ENCODE data around the gene ANKHD1.

GRCh38 chr5:140418862-140419520, 17.4 kb downstream of the ANKHD1 start:
- TF ChIP-seq, protein P1, sequence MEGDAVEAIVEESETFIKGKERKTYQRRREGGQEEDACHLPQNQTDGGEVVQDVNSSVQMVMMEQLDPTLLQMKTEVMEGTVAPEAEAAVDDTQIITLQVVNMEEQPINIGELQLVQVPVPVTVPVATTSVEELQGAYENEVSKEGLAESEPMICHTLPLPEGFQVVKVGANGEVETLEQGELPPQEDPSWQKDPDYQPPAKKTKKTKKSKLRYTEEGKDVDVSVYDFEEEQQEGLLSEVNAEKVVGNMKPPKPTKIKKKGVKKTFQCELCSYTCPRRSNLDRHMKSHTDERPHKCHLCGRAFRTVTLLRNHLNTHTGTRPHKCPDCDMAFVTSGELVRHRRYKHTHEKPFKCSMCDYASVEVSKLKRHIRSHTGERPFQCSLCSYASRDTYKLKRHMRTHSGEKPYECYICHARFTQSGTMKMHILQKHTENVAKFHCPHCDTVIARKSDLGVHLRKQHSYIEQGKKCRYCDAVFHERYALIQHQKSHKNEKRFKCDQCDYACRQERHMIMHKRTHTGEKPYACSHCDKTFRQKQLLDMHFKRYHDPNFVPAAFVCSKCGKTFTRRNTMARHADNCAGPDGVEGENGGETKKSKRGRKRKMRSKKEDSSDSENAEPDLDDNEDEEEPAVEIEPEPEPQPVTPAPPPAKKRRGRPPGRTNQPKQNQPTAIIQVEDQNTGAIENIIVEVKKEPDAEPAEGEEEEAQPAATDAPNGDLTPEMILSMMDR (IDR thresholded peaks at IDR 0.05; ENCODE audit: low read depth, low read length) = no peak
- TF ChIP-seq EZH2phosphoT487 (IDR thresholded peaks at IDR 0.05; ENCODE audit: low read depth) = no peak
